Left lung (tissue), 10 donors: Measurements from ENCODE around the gene ACSL5. TPM values are rescaled to one million over a fixed set of nuclear protein-coding genes. Genes with fewer than 3 reads are reported as not detected.
"Not testable (repeated sequence)": the region's sequence is repeated elsewhere in the genome, so short reads cannot be mapped to it uniquely, and the experiment has no call there.

Source experiments
- ATAC-seq: fragments of 200-7000 bp; cut with Tn5 transposase; one replicate; pipeline ENCODE4 v1.9.1; 2020; ENCODE audit warnings: moderate library complexity
- DNase-seq, 4 donors: peaks; one replicate each; pipeline ENCODE4 v3.0.0-alpha.2; 2013 to 2020
- H3K27ac ChIP-seq, 2 donors: fragments of 200-600 bp; sonication (generic) in 1 of 2; one replicate each; pipeline versions ENCODE4 v1.5.0 to v1.8.0; 2020 to 2021
- H3K27me3 ChIP-seq, 2 donors: fragments of 200-600 bp; sonication (generic) in 1 of 2; one replicate each; pipeline versions ENCODE4 v1.5.0 to v1.8.0; 2020 to 2021
- H3K36me3 ChIP-seq, 2 donors: fragments of 200-600 bp; sonication (generic) in 1 of 2; one replicate each; pipeline versions ENCODE4 v1.5.0 to v1.8.0; 2020 to 2021
- H3K4me1 ChIP-seq, 2 donors: fragments of 200-600 bp; one replicate each; pipeline ENCODE4 v1.8.0; 2021
- H3K4me3 ChIP-seq, 2 donors: fragments of 200-600 bp; sonication (generic) in 1 of 2; one replicate each; pipeline versions ENCODE4 v1.5.0 to v1.8.0; 2020 to 2021; ENCODE audit warnings: mild to moderate bottlenecking in 1 of 2
- H3K9me3 ChIP-seq, 2 donors: fragments of 200-600 bp; sonication (generic) in 1 of 2; one replicate each; pipeline versions ENCODE4 v1.5.0 to v1.8.0; 2020 to 2021
- intact Hi-C, 2 donors: fragments of 100-400 bp; cut with DNase I; formaldehyde crosslinking; loops; one replicate each; pipeline versions ENCODE4 v1.11.2 to v1.14.2; 2022
- polyA plus RNA-seq, 6 donors: library from polyadenylated mRNA; unstranded; fragments of 120-200 nt; gene quantifications; one replicate each; pipeline ENCODE4 v1.2.1, GENCODE V29; 2013; ENCODE audit not compliant: insufficient read length in 6 of 6
- total RNA-seq, 2 donors: library from RNA; stranded (reverse); fragmentation: NEBNext Ultra II Directional; extraction: Animal tissue kit (Norgen Biotek cat#: 25700); gene quantifications; one replicate each; pipeline ENCODE4 v1.2.1, GENCODE V29; 2021
- TF ChIP-seq, protein P1 (sequence below), 2 donors: fragments of 200-600 bp; sonication (generic) in 1 of 2; IDR thresholded peaks; one replicate each; pipeline versions ENCODE4 v1.5.0 to v1.8.0; 2021; ENCODE audit warnings: antibody characterized with exemption in 2 of 2
- donor health status: DM: no; HTN: yes; CAD: no.
- donor health status: DM: no; HTN: no; CAD: no.

ACSL5 gene
- total and polyA plus RNA-seq, 8 donors: 10.5 to 82.5 (median 14.1) TPM

DNA sequence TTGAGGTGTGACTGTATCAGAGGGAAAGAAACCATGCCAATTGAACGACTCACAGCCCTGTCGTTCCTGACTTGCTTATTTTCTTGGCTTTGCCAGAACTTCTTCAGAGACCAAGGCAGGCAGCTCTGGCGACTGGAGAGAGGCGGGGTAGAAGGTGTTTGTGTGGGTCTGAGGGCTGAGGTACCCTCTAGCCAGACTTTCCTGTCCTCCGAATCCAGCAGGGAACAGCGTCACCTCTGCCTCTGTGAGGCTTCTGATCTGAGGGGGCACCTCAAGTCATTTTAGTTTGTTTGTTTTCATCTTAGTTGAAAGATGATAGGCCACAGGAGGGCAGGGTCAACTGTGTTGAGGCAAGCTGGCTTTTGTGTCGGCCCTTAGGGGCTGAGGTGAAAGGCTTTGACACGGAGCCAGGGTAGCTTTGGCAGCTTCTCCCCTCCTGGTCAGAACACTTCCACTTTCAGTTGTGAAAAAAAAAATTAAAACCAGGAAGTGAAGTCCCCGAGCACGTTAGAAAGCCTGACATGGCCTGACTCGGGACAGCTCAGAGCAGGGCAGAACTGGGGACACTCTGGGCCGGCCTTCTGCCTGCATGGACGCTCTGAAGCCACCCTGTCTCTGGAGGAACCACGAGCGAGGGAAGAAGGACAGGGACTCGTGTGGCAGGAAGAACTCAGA is 1.9 kb downstream of the ACSL5 start:
- Histone ChIP-seq H3K9me3 (no peaks in the 10 kb centered on the region), H3K36me3 (no peaks in the 10 kb centered on the region), H3K4me1 (peaks cover 11 to 58% of the 10 kb centered on the region in 2 donors), H3K27me3 (no peaks in the 10 kb centered on the region), H3K4me3 (peak overlapping the region; percentile 33 to 70), H3K27ac (peak overlapping the region; percentile 85 to 93)
- TF ChIP-seq, protein P1, sequence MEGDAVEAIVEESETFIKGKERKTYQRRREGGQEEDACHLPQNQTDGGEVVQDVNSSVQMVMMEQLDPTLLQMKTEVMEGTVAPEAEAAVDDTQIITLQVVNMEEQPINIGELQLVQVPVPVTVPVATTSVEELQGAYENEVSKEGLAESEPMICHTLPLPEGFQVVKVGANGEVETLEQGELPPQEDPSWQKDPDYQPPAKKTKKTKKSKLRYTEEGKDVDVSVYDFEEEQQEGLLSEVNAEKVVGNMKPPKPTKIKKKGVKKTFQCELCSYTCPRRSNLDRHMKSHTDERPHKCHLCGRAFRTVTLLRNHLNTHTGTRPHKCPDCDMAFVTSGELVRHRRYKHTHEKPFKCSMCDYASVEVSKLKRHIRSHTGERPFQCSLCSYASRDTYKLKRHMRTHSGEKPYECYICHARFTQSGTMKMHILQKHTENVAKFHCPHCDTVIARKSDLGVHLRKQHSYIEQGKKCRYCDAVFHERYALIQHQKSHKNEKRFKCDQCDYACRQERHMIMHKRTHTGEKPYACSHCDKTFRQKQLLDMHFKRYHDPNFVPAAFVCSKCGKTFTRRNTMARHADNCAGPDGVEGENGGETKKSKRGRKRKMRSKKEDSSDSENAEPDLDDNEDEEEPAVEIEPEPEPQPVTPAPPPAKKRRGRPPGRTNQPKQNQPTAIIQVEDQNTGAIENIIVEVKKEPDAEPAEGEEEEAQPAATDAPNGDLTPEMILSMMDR (IDR thresholded peaks at IDR 0.05): no peak
- DNase-seq (peak in 3 of 4 donors; percentile 53 to 82 (median 73)), ATAC-seq (peak; percentile 83)
- intact Hi-C loops: no loop called here

GRCh38 chr10:112376396-112376790 is 2.5 kb downstream of the ACSL5 start:
- TF ChIP-seq, protein P1 (IDR thresholded peaks at IDR 0.05): no peak
- H3K4me3 ChIP-seq: peak overlapping the region; percentile 33 to 70
- H3K36me3 ChIP-seq: no peaks in the 10 kb centered on the region
- no peaks in the 10 kb centered on the region for H3K27me3 ChIP-seq
- DNase-seq (no peak), ATAC-seq (peak; percentile 6)
- intact Hi-C loops: no loop called here
- no peaks in the 10 kb centered on the region for H3K9me3 ChIP-seq
- H3K4me1 ChIP-seq: peaks cover 11 to 58% of the 10 kb centered on the region in 2 donors
- peak overlapping the region; percentile 85 to 93 for H3K27ac ChIP-seq

DNA sequence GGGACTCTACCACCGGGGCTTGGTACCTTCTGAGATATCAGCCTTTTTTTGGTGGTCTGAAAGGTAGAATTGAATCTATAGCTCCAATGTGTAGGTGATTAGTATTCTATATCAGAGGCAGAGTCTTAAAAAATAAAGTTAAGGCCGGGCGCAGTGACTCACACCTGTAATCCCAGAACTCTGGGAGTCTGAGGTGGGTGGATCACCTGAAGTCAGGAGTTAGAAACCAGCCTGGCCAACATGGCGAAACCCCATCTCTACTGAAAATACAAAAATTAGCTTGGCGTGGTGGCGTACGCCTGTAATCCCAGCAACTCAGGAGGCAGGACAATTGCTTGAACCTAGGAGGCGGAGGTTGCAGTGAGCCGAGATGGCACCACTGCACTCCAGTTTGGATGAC is 3.2 kb downstream of the ACSL5 start:
- H3K9me3 ChIP-seq, ATAC-seq, H3K27me3 ChIP-seq, intact Hi-C loops, H3K36me3 ChIP-seq, DNase-seq: not testable (repeated sequence)
- H3K27ac ChIP-seq: peak overlapping the region in 1 of 2 donors; percentile 93
- peak overlapping the region in 1 of 2 donors; percentile 70 for H3K4me3 ChIP-seq
- H3K4me1 ChIP-seq: peaks cover 11 to 58% of the 10 kb centered on the region in 2 donors

- TF ChIP-seq, protein P1 (IDR thresholded peaks at IDR 0.05): no peak
- Histone ChIP-seq H3K36me3 (peaks cover 0 to 15% of the 10 kb centered on the region in 2 donors), H3K4me1 (peaks cover 11 to 68% of the 10 kb centered on the region in 2 donors), H3K4me3 (no peak overlapping the region), H3K9me3 (no peaks in the 10 kb centered on the region), H3K27me3 (no peaks in the 10 kb centered on the region), H3K27ac (no peak overlapping the region)
- intact Hi-C loops: no loop called here
- DNase-seq (no peak), ATAC-seq (no peak)
These were observed 5.8 kb downstream of the ACSL5 start for GRCh38 chr10:112379635-112380296.

- H3K4me1 ChIP-seq: peaks cover 0 to 60% of the 10 kb centered on the region in 2 donors
- H3K27me3 ChIP-seq: no peaks in the 10 kb centered on the region
- DNase-seq (no peak), ATAC-seq (no peak)
- H3K4me3 ChIP-seq: no peak overlapping the region
- H3K36me3 ChIP-seq: peaks cover 0 to 15% of the 10 kb centered on the region in 2 donors
- intact Hi-C loops: no loop called here
- no peaks in the 10 kb centered on the region for H3K9me3 ChIP-seq
- TF ChIP-seq, protein P1 (IDR thresholded peaks at IDR 0.05): no peak
- H3K27ac ChIP-seq: no peak overlapping the region
These were observed 8.8 kb downstream of the ACSL5 start for GRCh38 chr10:112382515-112383235.
